HepG2 (cell line): ENCODE data around the gene MON1A. TPM values are rescaled to one million over a fixed set of nuclear protein-coding genes. Genes with fewer than 3 reads are reported as not detected.
A peak's percentile ranks its signal among the peaks of the same experiment; 100 is the strongest.

Experiments
- FOXP4 ChIP-seq: sonication (generic); formaldehyde crosslinking; IDR thresholded peaks from 2 replicates; pipeline ENCODE4 v1.4.0; 2020; ENCODE audit warnings: missing genetic modification reagents
- HHEX ChIP-seq: IDR thresholded peaks from 2 replicates; pipeline ENCODE4 v1.6.1; 2016; ENCODE audit warnings: control low read depth
- HMG20B ChIP-seq: conservative IDR thresholded peaks from 2 replicates; pipeline ENCODE4 v1.6.1; 2016; ENCODE audit warnings: missing genetic modification reagents, missing compliant biosample characterization
- HOXD1 ChIP-seq: sonication (generic); formaldehyde crosslinking; IDR thresholded peaks from 2 replicates; pipeline ENCODE4 v1.5.0; 2020; ENCODE audit warnings: missing genetic modification reagents
- IRF9 ChIP-seq: sonication (generic); formaldehyde crosslinking; IDR thresholded peaks from 2 replicates; pipeline ENCODE4 v1.8.0; 2022; ENCODE audit warnings: missing genetic modification reagents, mild to moderate bottlenecking, borderline replicate concordance
- JDP2 ChIP-seq: sonication (generic); formaldehyde crosslinking; IDR thresholded peaks from 2 replicates; pipeline ENCODE4 v1.8.1; 2022; ENCODE audit warnings: missing genetic modification reagents, borderline replicate concordance
- KMT2B ChIP-seq: IDR thresholded peaks from 2 replicates; pipeline ENCODE4 v1.6.1; 2016; ENCODE audit warnings: missing genetic modification reagents, missing compliant biosample characterization
- NFIC ChIP-seq: IDR thresholded peaks from 2 replicates; pipeline ENCODE4 v1.6.1; 2012; ENCODE audit warnings: mild to moderate bottlenecking, low read length, inconsistent platforms
- PAXIP1 ChIP-seq: sonication (generic); formaldehyde crosslinking; conservative IDR thresholded peaks from 2 replicates; pipeline ENCODE4 v1.4.0; 2020; ENCODE audit warnings: mild to moderate bottlenecking, missing genetic modification reagents, moderate library complexity
- PHF5A ChIP-seq: IDR thresholded peaks from one replicate; pipeline ENCODE4 v1.6.1; 2018; ENCODE audit warnings: low read depth, missing genetic modification reagents; ENCODE audit not compliant: unreplicated experiment
- SRY ChIP-seq: sonication (generic); formaldehyde crosslinking; IDR thresholded peaks from 2 replicates; pipeline ENCODE4 v1.8.0; 2022; ENCODE audit warnings: mild to moderate bottlenecking, missing genetic modification reagents
- TEAD3 ChIP-seq: optimal IDR thresholded peaks from 2 replicates; pipeline ENCODE3; 2016; ENCODE audit warnings: borderline replicate concordance
- ZGPAT ChIP-seq: IDR thresholded peaks from 2 replicates; pipeline ENCODE4 v1.6.1; 2016; ENCODE audit warnings: mild to moderate bottlenecking
- ZNF274 ChIP-seq: sonication (generic); formaldehyde crosslinking; IDR thresholded peaks from 2 replicates; pipeline ENCODE4 v1.5.1; 2020; ENCODE audit warnings: mild to moderate bottlenecking, missing genetic modification reagents
- ZNF687 ChIP-seq: sonication (generic); formaldehyde crosslinking; IDR thresholded peaks from 2 replicates; pipeline ENCODE4 v1.5.1; 2020; ENCODE audit warnings: mild to moderate bottlenecking, missing genetic modification reagents, moderate library complexity
- ZNF879 ChIP-seq: sonication (generic); formaldehyde crosslinking; IDR thresholded peaks from 2 replicates; pipeline ENCODE4 v1.8.1; 2023; ENCODE audit warnings: missing genetic modification reagents
- polyA plus RNA-seq, 8 experiments: library from polyadenylated mRNA; depleted of rRNA in 3 of 8; stranded (reverse) in 7 of 8; unstranded in 1 of 8; fragments of >200 nt; fragmentation: Illumina TruSeq in 4 of 8; extraction: Trizol in 4 of 8; gene quantifications; 2 replicates each; pipeline versions ENCODE4 v1.2.1 to v1.2.3, GENCODE V29; 2011 to 2016; ENCODE audit warnings: low read depth in 4 of 8, missing spikeins in 1 of 8, mixed read lengths in 1 of 8; ENCODE audit not compliant: insufficient read depth in 1 of 8
- total RNA-seq, 5 experiments: library from RNA; depleted of rRNA; stranded (reverse); fragments of >200 nt; fragmentation: Illumina TruSeq; extraction: Trizol; gene quantifications; 2 replicates each; pipeline ENCODE4 v1.2.3, GENCODE V29; 2016; ENCODE audit warnings: low read depth in 1 of 5

Gene MON1A
- total and polyA plus RNA-seq, 2 of the 13 experiments (the other 11 are each of a cell fraction or from before 2014, with no cell fraction given): 4.6 to 9.0 TPM

- TF ChIP-seq TEAD3 (peak; percentile 27), JDP2 (CRISPR knock-in tag) (no peak), IRF9 (0 out of 2 replicates have a peak, but pooled peaks have one; percentile 29), ZNF879 (CRISPR knock-in tag) (no peak), PAXIP1 (CRISPR knock-in tag) (no peak), SRY (CRISPR knock-in tag) (0 out of 2 replicates have a peak, but pooled peaks have one; percentile 52), ZNF687 (CRISPR knock-in tag) (peak; percentile 59), FOXP4 (no peak), KMT2B (CRISPR knock-in tag) (no peak), HHEX (CRISPR knock-in tag) (no peak), HOXD1 (CRISPR knock-in tag) (no peak), PHF5A (no peak), ZGPAT (CRISPR knock-in tag) (no peak), HMG20B (CRISPR knock-in tag) (no peak), ZNF274 (CRISPR knock-in tag) (no peak), NFIC (no peak)
These were observed 58.0 kb downstream of the MON1A start (continued) for GRCh38 chr3:49871531-49872153.
